Neural cell (in vitro differentiated cells): ENCODE results near the gene AXL. TPM values are rescaled to one million over a fixed set of nuclear protein-coding genes. Genes with fewer than 3 reads are reported as not detected.

Experiments used
- H2AFZ ChIP-seq: fragments of 200-600, 300-800 bp; sonication (generic), shearing (Covaris generic); 2 replicates; pipeline ENCODE4 v1.6.0; 2014; ENCODE audit warnings: low read depth, mild to moderate bottlenecking, antibody characterized with exemption, low read length, moderate library complexity
- H3F3A ChIP-seq: fragments of 200-600 bp; shearing (Covaris generic); 2 replicates; pipeline ENCODE4 v1.6.1; 2016; ENCODE audit warnings: mild to moderate bottlenecking, moderate library complexity, mixed read lengths, antibody characterized with exemption, low read length; ENCODE audit not compliant: insufficient read depth, poor library complexity, severe bottlenecking
- H3K27ac ChIP-seq: fragments of 200-600, 300-800 bp; sonication (generic), shearing (Covaris generic); 2 replicates; pipeline ENCODE4 v1.5.1; 2014; ENCODE audit warnings: mild to moderate bottlenecking, low read length, moderate library complexity
- H3K27me3 ChIP-seq: fragments of 300-800, 200-600 bp; sonication (generic), shearing (Covaris generic); 2 replicates; pipeline ENCODE4 v1.6.0; 2014; ENCODE audit warnings: mild to moderate bottlenecking, low read depth, low read length, moderate library complexity; ENCODE audit not compliant: insufficient read depth
- H3K36me3 ChIP-seq: fragments of 300-800, 200-600 bp; sonication (generic), shearing (Covaris generic); 2 replicates; pipeline ENCODE4 v1.5.1; 2014; ENCODE audit warnings: mild to moderate bottlenecking, antibody characterized with exemption, low read length, moderate library complexity; ENCODE audit not compliant: insufficient read depth
- H3K4me2 ChIP-seq: fragments of 300-800, 200-600 bp; sonication (generic), shearing (Covaris generic); 2 replicates; pipeline ENCODE4 v1.6.0; 2014; ENCODE audit warnings: mild to moderate bottlenecking, low read length
- H3K4me3 ChIP-seq: fragments of 300-800, 200-600 bp; sonication (generic), shearing (Covaris generic); 2 replicates; pipeline ENCODE4 v1.5.1; 2014; ENCODE audit warnings: mild to moderate bottlenecking, low read length, moderate library complexity
- H3K79me2 ChIP-seq: fragments of 200-600 bp; shearing (Covaris generic); replicated peaks from 2 replicates; pipeline ENCODE4 v1.6.0; 2014; ENCODE audit warnings: mild to moderate bottlenecking, low read length, moderate library complexity; ENCODE audit not compliant: insufficient read depth
- H3K9ac ChIP-seq: fragments of 300-800, 200-600 bp; sonication (generic), shearing (Covaris generic); 2 replicates; pipeline ENCODE4 v1.6.1; 2016; ENCODE audit warnings: mild to moderate bottlenecking, low read length, mixed read lengths
- H3K9me2 ChIP-seq: fragments of 200-600 bp; shearing (Covaris generic); 2 replicates; pipeline ENCODE4 v1.6.1; 2016; ENCODE audit warnings: mild to moderate bottlenecking, low read length, mixed read lengths; ENCODE audit not compliant: insufficient read depth
- H3K9me3 ChIP-seq: fragments of 200-600, 300-800 bp; sonication (generic), shearing (Covaris generic); 2 replicates; pipeline ENCODE4 v1.6.1; 2016; ENCODE audit warnings: mild to moderate bottlenecking, mixed run types, low read length, moderate library complexity, mixed read lengths
- H4K20me1 ChIP-seq: fragments of 200-600 bp; shearing (Covaris generic); 2 replicates; pipeline ENCODE4 v1.6.1; 2016; ENCODE audit warnings: mild to moderate bottlenecking, mixed run types; ENCODE audit not compliant: insufficient read depth
- CTCF ChIP-seq: fragments of 450-650 bp; IDR thresholded peaks from 2 replicates; pipeline ENCODE4 v1.5.1; 2014; ENCODE audit warnings: antibody characterized with exemption, mild to moderate bottlenecking, moderate library complexity; ENCODE audit not compliant: poor library complexity, severe bottlenecking
- EP300 ChIP-seq: fragments of 450-650 bp; conservative IDR thresholded peaks from 2 replicates; pipeline ENCODE4 v1.6.1; 2014; ENCODE audit warnings: antibody characterized with exemption, mild to moderate bottlenecking, moderate library complexity; ENCODE audit not compliant: poor library complexity, severe bottlenecking
- EZH2 ChIP-seq: fragments of 200-600, 300-800 bp; shearing (Covaris generic), sonication (generic); IDR thresholded peaks from 2 replicates; pipeline ENCODE4 v1.6.1; 2014; ENCODE audit warnings: antibody characterized with exemption, low read length, borderline replicate concordance, mild to moderate bottlenecking; ENCODE audit not compliant: insufficient read depth, poor library complexity, severe bottlenecking
- MXI1 ChIP-seq: fragments of 450-650 bp; conservative IDR thresholded peaks from 2 replicates; pipeline ENCODE4 v1.6.1; 2014; ENCODE audit warnings: antibody characterized with exemption, mild to moderate bottlenecking; ENCODE audit not compliant: poor library complexity, severe bottlenecking
- POLR2AphosphoS5 ChIP-seq: IDR thresholded peaks from 2 replicates; pipeline ENCODE4 v1.6.1; 2012
- RAD21 ChIP-seq: fragments of 450-650 bp; conservative IDR thresholded peaks from 2 replicates; pipeline ENCODE4 v1.6.1; 2014; ENCODE audit warnings: antibody characterized with exemption, mild to moderate bottlenecking, moderate library complexity
- REST ChIP-seq: IDR thresholded peaks from 2 replicates; pipeline ENCODE4 v1.6.1; 2012; ENCODE audit warnings: borderline replicate concordance
- SMC3 ChIP-seq: fragments of 450-650 bp; conservative IDR thresholded peaks from 2 replicates; pipeline ENCODE4 v1.6.1; 2014; ENCODE audit warnings: antibody characterized with exemption, mild to moderate bottlenecking, moderate library complexity; ENCODE audit not compliant: poor library complexity
- TAF1 ChIP-seq: IDR thresholded peaks from 2 replicates; pipeline ENCODE4 v1.6.1; 2012; ENCODE audit warnings: low read depth
- polyA plus RNA-seq: library from polyadenylated mRNA; depleted of rRNA; stranded (reverse); fragments of >200 nt; gene quantifications from 2 replicates; pipeline ENCODE4 v1.2.3, GENCODE V29; 2014

Gene AXL
- polyA plus RNA-seq, 1 donor from 2014 or later = 0.10 TPM

DNA sequence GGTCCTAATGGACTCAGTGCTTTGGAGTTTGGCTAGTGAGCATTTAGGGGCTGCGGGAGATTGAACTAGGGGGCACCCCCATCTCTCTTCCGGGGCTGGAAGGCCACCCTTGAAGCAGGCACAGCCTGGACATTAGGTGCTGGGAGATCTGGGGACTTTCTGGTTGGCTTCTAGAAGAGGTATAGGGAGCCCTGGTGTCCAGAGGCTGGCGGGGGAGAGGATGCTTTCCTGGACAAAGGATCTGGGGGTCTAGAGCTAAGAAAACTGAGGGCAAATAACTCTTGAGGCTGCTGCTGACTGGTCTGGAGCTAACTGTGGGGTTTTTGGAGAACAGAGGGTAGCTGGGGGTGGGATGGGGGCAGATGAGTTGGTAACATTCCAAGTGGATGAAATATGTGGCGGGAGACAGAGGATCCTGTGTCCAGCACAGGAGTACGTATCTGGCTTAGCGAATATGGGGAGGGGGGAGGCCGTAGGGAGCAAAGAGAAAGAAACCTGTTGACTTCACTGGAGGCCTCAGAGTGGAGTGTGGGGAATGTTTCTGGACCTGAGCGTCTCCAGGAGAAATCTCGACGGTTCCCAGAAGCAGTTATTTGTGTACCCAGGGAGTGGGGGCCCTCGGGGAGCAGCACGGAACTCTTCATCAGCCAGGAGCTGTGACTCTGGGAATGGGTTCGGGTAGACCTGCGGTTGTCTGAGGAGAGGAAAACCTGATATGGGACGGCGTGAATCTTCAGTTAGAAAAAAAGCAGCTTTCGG, 46.6 kb downstream of the AXL start:
- H4K20me1 ChIP-seq = peaks cover 8% of the 10 kb centered on the region
- H3K36me3 ChIP-seq = no peaks in the 10 kb centered on the region
- H3K27ac ChIP-seq = peak overlapping the region; percentile 98
- H3K9ac ChIP-seq = peak overlapping the region; percentile 99
- peaks cover 39% of the 10 kb centered on the region for H3K79me2 ChIP-seq
- H2AFZ ChIP-seq = peak overlapping the region; percentile 56
- peak overlapping the region; percentile 97 for H3K4me3 ChIP-seq
- no peaks in the 10 kb centered on the region for H3K9me3 ChIP-seq
- H3K4me2 ChIP-seq = peak overlapping the region; percentile 93
- TF ChIP-seq SMC3 (no peak), EP300 (no peak), RAD21 (no peak), REST (no peak), MXI1 (no peak), CTCF (no peak), TAF1 (no peak), POLR2AphosphoS5 (no peak), EZH2 (no peak)
- no peaks in the 10 kb centered on the region for H3K9me2 ChIP-seq
- no peaks in the 10 kb centered on the region for H3K27me3 ChIP-seq
- no peaks in the 10 kb centered on the region for H3F3A ChIP-seq

GRCh38 chr19:41269055-41269454, 50.0 kb downstream of the AXL start:
- H4K20me1 ChIP-seq = peaks cover 8% of the 10 kb centered on the region
- TF ChIP-seq REST (no peak), CTCF (no peak), TAF1 (no peak), POLR2AphosphoS5 (no peak), RAD21 (no peak), SMC3 (no peak), EZH2 (no peak), EP300 (no peak), MXI1 (no peak)
- H3K36me3 ChIP-seq = peaks cover 6% of the 10 kb centered on the region
- H3F3A ChIP-seq = no peaks in the 10 kb centered on the region
- H3K9ac ChIP-seq = no peak overlapping the region
- no peak overlapping the region for H2AFZ ChIP-seq
- H3K4me2 ChIP-seq = no peak overlapping the region
- no peaks in the 10 kb centered on the region for H3K9me3 ChIP-seq
- no peaks in the 10 kb centered on the region for H3K9me2 ChIP-seq
- H3K4me3 ChIP-seq = no peak overlapping the region
- H3K27ac ChIP-seq = no peak overlapping the region
- no peaks in the 10 kb centered on the region for H3K27me3 ChIP-seq
- H3K79me2 ChIP-seq = peaks cover 39% of the 10 kb centered on the region
